K562 (cell line): Measurements from ENCODE around the gene KRTAP12-2. TPM values are rescaled to one million over a fixed set of nuclear protein-coding genes. Genes with fewer than 3 reads are reported as not detected.

Experiments
- ATAC-seq: fragments of 200-7000 bp; cut with Tn5 transposase; 3 replicates; pipeline ENCODE4 v1.9.1; 2020; ENCODE audit warnings: moderate library complexity
- BruUV-seq: library from RNA; stranded (reverse); fragments of 400-500 nt; replicated peaks from 2 replicates; lab custom pipeline; 2021; lab: Mats Ljungman, UMichigan
- CTCF ChIA-PET: fragments of 300-600 bp; formaldehyde crosslinking; extraction: SDS; loops from one replicate; lab custom pipeline; 2021; ENCODE audit warnings: low intra/inter-chr PET ratio; lab: Yijun Ruan, JAX
- POLR2A ChIA-PET: fragments of 300-600, 350-650 bp; sonication (Branson Sonifier 250); formaldehyde crosslinking; extraction: SDS; loops from one replicate; lab custom pipeline; 2021; ENCODE audit warnings: antibody characterized with exemption, inconsistent platforms; lab: Yijun Ruan, JAX
- DNase-seq, 4 experiments: peaks; one replicate each; pipeline versions ENCODE4 v3.0.0 to v3.0.0-alpha.2; 2011 to 2018; ENCODE audit warnings: low spot score in 3 of 4, mixed read lengths in 3 of 4; ENCODE audit errors: extremely low read depth in 1 of 4
- FAIRE-seq: peaks from 2 replicates; lab custom pipeline; 2011; peaks lifted over from hg19 to GRCh38; lab: Jason Lieb, UNC
- H2AFZ ChIP-seq: 2 replicates; pipeline ENCODE4 v1.6.0; 2011; ENCODE audit warnings: low read depth, low read length, control low read depth, inconsistent platforms
- H3K27ac ChIP-seq: fragments of 200-600 bp; 3 replicates; pipeline ENCODE4 v1.8.0; 2011; ENCODE audit warnings: low read depth, mild to moderate bottlenecking, control low read depth, inconsistent platforms, low read length, moderate library complexity, mixed read lengths; ENCODE audit errors: extremely low read depth
- H3K27me3 ChIP-seq, 2 experiments: fragments of 300-600 bp in 1 of 2; 2 replicates in 1 of 2; 3 replicates in 1 of 2; pipeline versions ENCODE4 v1.6.0 to v1.8.0; 2011; ENCODE audit warnings: inconsistent platforms in 2 of 2, low read length in 2 of 2, mild to moderate bottlenecking in 1 of 2, mixed read lengths in 1 of 2, moderate library complexity in 1 of 2; ENCODE audit not compliant: control insufficient read depth in 2 of 2, insufficient read depth in 2 of 2
- H3K36me3 ChIP-seq: fragments of 300-600 bp; 3 replicates; pipeline ENCODE4 v1.8.0; 2011; ENCODE audit warnings: mild to moderate bottlenecking, low read length, inconsistent platforms; ENCODE audit not compliant: control insufficient read depth, insufficient read depth
- H3K4me1 ChIP-seq, 2 experiments: fragments of 200-600 bp in 1 of 2; replicated peaks in 1 of 2; 2 replicates in 1 of 2; 3 replicates in 1 of 2; pipeline versions ENCODE4 v1.5.1 to v1.8.0; 2011; ENCODE audit warnings: inconsistent platforms in 2 of 2, low read length in 2 of 2, mild to moderate bottlenecking in 1 of 2, mixed read lengths in 1 of 2, moderate library complexity in 1 of 2; ENCODE audit not compliant: control insufficient read depth in 2 of 2, insufficient read depth in 2 of 2
- H3K4me2 ChIP-seq: 2 replicates; pipeline ENCODE4 v1.6.1; 2011; ENCODE audit warnings: low read length, control low read depth, inconsistent platforms, mixed read lengths; ENCODE audit not compliant: insufficient read depth
- H3K4me3 ChIP-seq: fragments of 200-600 bp; sonication (generic), shearing (Covaris generic); 2 replicates; pipeline ENCODE4 v1.5.1; 2016; ENCODE audit warnings: control low read depth, inconsistent platforms
- H3K79me2 ChIP-seq: fragments of 200-600 bp; 3 replicates; pipeline ENCODE4 v1.8.0; 2011; ENCODE audit warnings: low read length, inconsistent platforms; ENCODE audit not compliant: control insufficient read depth, insufficient read depth
- H3K9ac ChIP-seq, 2 experiments: 2 replicates each; pipeline versions ENCODE4 v1.6.0 to v1.6.1; 2011; ENCODE audit warnings: low read depth in 2 of 2, low read length in 2 of 2, control low read depth in 1 of 2, inconsistent platforms in 1 of 2, mild to moderate bottlenecking in 1 of 2, mixed read lengths in 1 of 2; ENCODE audit not compliant: insufficient read depth in 1 of 2
- H3K9me1 ChIP-seq: one replicate; pipeline ENCODE4 v1.6.0; 2011; ENCODE audit warnings: inconsistent platforms, mild to moderate bottlenecking, low read length, moderate library complexity; ENCODE audit not compliant: control insufficient read depth, insufficient read depth
- H3K9me3 ChIP-seq: replicated peaks from 2 replicates; pipeline ENCODE4 v1.5.1; 2011; ENCODE audit warnings: low read depth, low read length, inconsistent platforms; ENCODE audit not compliant: control insufficient read depth, insufficient read depth
- H4K20me1 ChIP-seq: replicated peaks from 2 replicates; pipeline ENCODE4 v1.6.1; 2011; ENCODE audit warnings: low read length, inconsistent platforms, mixed read lengths; ENCODE audit not compliant: control insufficient read depth, insufficient read depth
- BCOR ChIP-seq: fragments of 450-650 bp; IDR thresholded peaks from 2 replicates; pipeline ENCODE4 v1.6.1; 2016
- NUFIP1 ChIP-seq: fragments of 450-650 bp; IDR thresholded peaks from 2 replicates; pipeline ENCODE4 v1.6.1; 2018; ENCODE audit not compliant: partially characterized antibody
- POLR2A ChIP-seq: fragments of 450-650 bp; conservative IDR thresholded peaks from 2 replicates; pipeline ENCODE4 v1.6.1; 2016
- TCF7L2 ChIP-seq: fragments of 150-350 bp; IDR thresholded peaks from 2 replicates; pipeline ENCODE4 v1.6.1; 2016; ENCODE audit warnings: low read depth, mild to moderate bottlenecking, low read length, moderate library complexity
- TCFL5 ChIP-seq: fragments of 250-450 bp; sonication (Bioruptor Pico); conservative IDR thresholded peaks from 2 replicates; pipeline ENCODE4 v1.6.1; 2021; ENCODE audit warnings: mild to moderate bottlenecking, moderate library complexity, matching md5 sums
- ZNF3 ChIP-seq: fragments of 250-450 bp; sonication (Bioruptor Pico); IDR thresholded peaks from 2 replicates; pipeline ENCODE4 v1.5.0; 2021; ENCODE audit warnings: mild to moderate bottlenecking, moderate library complexity
- ZNF311 ChIP-seq: fragments of 250-450 bp; sonication (Bioruptor Pico); IDR thresholded peaks from 2 replicates; pipeline ENCODE4 v1.4.0; 2020; ENCODE audit warnings: mild to moderate bottlenecking, moderate library complexity
- WGBS: fragments of 100-300 bp; shearing (Covaris generic); methylation state at CpG from one replicate; pipeline ENCODE4 v1.1.6; 2016; ENCODE audit warnings: low coverage, mixed read lengths; ENCODE audit not compliant: insufficient coverage; ENCODE audit errors: missing lambda C conversion rate; 5-methylcytosine and 5-hydroxymethylcytosine counted together
- in situ Hi-C: fragments of 300-500 bp; cut with MboI; formaldehyde crosslinking; loops from 4 replicates; pipeline ENCODE4 v1.15.0; 2018; ENCODE audit warnings: inconsistent platforms, mixed read lengths
- intact Hi-C: fragments of 100-400 bp; cut with micrococcal nuclease; formaldehyde crosslinking; loops from 2 replicates; pipeline ENCODE4 v1.14.2; 2022
- polyA plus RNA-seq, 8 experiments: library from polyadenylated mRNA; depleted of rRNA in 4 of 8; stranded (reverse) in 5 of 8; unstranded in 3 of 8; fragments of >200 nt; fragmentation: Nextera tagmentation in 2 of 8; fragmentation: Illumina TruSeq in 1 of 8; extraction: Ambion mirVana in 2 of 8; extraction: Trizol in 1 of 8; gene quantifications; 2 replicates each; pipeline versions ENCODE4 v1.2.1 to v1.2.3, GENCODE V29; 2011 to 2014; ENCODE audit warnings: inconsistent platforms in 1 of 8, missing spikeins in 1 of 8
- total RNA-seq, 7 experiments: library from RNA; depleted of rRNA in 6 of 7; stranded (reverse); fragments of >200 nt in 6 of 7; fragmentation: Illumina TruSeq in 2 of 7; extraction: Trizol in 2 of 7; gene quantifications; 2 replicates each; pipeline versions ENCODE4 v1.2.1 to v1.2.3, GENCODE V29; 2011 to 2021; ENCODE audit warnings: low replicate concordance in 1 of 7
- TF ChIP-seq, protein P1 (sequence below): sonication (generic); formaldehyde crosslinking; IDR thresholded peaks from 2 replicates; pipeline ENCODE4 v1.8.0; 2022; ENCODE audit warnings: mild to moderate bottlenecking, low read depth, missing genetic modification reagents
- TF ChIP-seq, protein P2 (sequence below): fragments of 450-650 bp; formaldehyde crosslinking; IDR thresholded peaks from 2 replicates; pipeline ENCODE4 v1.4.0; 2022; ENCODE audit warnings: missing genetic modification characterization
- TF ChIP-seq, protein P3 (sequence below): sonication (generic); formaldehyde crosslinking; IDR thresholded peaks from 2 replicates; pipeline ENCODE4 v1.8.1; 2023; ENCODE audit warnings: missing genetic modification reagents, mild to moderate bottlenecking, borderline replicate concordance
- TF ChIP-seq, protein P4 (sequence below), 2 experiments: fragments of 450-650 bp; IDR thresholded peaks; 2 replicates each; pipeline ENCODE4 v1.6.1; 2018; ENCODE audit warnings: mild to moderate bottlenecking in 2 of 2, low read depth in 1 of 2; ENCODE audit not compliant: partially characterized antibody in 2 of 2

Gene KRTAP12-2
- total and polyA plus RNA-seq, 9 of the 15 experiments (the other 6 are each of a cell fraction or from before 2014, with no cell fraction given): not detected

DNA sequence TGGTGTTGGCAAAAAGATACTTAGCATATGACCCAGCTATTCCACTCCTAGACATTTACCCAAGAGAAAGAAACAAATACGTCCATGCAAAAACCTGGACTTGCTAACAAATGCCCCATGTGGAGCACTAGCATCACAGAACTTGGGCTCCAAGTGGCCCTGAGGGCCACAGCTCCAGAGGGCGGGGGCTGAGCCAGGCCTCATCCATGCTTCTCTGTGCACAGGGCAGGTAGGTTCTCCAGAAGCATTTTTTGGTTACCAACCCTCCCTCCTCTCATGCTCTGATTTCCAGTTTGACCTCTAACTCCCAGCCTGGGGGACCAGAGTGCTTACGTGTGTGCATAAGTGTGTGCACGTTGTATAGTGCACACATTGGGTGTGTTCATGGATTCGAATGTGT is 2.0 kb downstream of the KRTAP12-2 start:
- no peaks in the 10 kb centered on the region for H3K9me3 ChIP-seq
- CTCF ChIA-PET: no interaction called here
- POLR2A ChIA-PET: no interaction called here
- no peak for ATAC-seq
- DNase-seq: no peak
- no peaks in the 10 kb centered on the region for H4K20me1 ChIP-seq
- no peak overlapping the region for H2AFZ ChIP-seq
- WGBS: 1% methylated on average over 5 of the region's 5 CpGs
- no peaks in the 10 kb centered on the region for H3K9me1 ChIP-seq
- in situ Hi-C loops (no loop called here), intact Hi-C loops (no loop called here)
- no peaks in the 10 kb centered on the region for H3K36me3 ChIP-seq
- no peak overlapping the region for H3K4me3 ChIP-seq
- H3K4me2 ChIP-seq: no peak overlapping the region
- H3K4me1 ChIP-seq: no peaks in the 10 kb centered on the region
- no peak for TF ChIP-seq BCOR
- TF ChIP-seq ZNF311 (CRISPR knock-in tag): no peak
- TF ChIP-seq, protein P1, sequence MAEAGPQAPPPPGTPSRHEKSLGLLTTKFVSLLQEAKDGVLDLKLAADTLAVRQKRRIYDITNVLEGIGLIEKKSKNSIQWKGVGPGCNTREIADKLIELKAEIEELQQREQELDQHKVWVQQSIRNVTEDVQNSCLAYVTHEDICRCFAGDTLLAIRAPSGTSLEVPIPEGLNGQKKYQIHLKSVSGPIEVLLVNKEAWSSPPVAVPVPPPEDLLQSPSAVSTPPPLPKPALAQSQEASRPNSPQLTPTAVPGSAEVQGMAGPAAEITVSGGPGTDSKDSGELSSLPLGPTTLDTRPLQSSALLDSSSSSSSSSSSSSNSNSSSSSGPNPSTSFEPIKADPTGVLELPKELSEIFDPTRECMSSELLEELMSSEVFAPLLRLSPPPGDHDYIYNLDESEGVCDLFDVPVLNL (CRISPR knock-in tag): no peak
- TF ChIP-seq, protein P2, sequence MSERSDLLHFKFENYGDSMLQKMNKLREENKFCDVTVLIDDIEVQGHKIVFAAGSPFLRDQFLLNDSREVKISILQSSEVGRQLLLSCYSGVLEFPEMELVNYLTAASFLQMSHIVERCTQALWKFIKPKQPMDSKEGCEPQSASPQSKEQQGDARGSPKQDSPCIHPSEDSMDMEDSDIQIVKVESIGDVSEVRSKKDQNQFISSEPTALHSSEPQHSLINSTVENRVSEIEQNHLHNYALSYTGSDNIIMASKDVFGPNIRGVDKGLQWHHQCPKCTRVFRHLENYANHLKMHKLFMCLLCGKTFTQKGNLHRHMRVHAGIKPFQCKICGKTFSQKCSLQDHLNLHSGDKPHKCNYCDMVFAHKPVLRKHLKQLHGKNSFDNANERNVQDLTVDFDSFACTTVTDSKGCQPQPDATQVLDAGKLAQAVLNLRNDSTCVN (CRISPR knock-in tag): no peak
- no peak for TF ChIP-seq POLR2A
- TF ChIP-seq, protein P3, sequence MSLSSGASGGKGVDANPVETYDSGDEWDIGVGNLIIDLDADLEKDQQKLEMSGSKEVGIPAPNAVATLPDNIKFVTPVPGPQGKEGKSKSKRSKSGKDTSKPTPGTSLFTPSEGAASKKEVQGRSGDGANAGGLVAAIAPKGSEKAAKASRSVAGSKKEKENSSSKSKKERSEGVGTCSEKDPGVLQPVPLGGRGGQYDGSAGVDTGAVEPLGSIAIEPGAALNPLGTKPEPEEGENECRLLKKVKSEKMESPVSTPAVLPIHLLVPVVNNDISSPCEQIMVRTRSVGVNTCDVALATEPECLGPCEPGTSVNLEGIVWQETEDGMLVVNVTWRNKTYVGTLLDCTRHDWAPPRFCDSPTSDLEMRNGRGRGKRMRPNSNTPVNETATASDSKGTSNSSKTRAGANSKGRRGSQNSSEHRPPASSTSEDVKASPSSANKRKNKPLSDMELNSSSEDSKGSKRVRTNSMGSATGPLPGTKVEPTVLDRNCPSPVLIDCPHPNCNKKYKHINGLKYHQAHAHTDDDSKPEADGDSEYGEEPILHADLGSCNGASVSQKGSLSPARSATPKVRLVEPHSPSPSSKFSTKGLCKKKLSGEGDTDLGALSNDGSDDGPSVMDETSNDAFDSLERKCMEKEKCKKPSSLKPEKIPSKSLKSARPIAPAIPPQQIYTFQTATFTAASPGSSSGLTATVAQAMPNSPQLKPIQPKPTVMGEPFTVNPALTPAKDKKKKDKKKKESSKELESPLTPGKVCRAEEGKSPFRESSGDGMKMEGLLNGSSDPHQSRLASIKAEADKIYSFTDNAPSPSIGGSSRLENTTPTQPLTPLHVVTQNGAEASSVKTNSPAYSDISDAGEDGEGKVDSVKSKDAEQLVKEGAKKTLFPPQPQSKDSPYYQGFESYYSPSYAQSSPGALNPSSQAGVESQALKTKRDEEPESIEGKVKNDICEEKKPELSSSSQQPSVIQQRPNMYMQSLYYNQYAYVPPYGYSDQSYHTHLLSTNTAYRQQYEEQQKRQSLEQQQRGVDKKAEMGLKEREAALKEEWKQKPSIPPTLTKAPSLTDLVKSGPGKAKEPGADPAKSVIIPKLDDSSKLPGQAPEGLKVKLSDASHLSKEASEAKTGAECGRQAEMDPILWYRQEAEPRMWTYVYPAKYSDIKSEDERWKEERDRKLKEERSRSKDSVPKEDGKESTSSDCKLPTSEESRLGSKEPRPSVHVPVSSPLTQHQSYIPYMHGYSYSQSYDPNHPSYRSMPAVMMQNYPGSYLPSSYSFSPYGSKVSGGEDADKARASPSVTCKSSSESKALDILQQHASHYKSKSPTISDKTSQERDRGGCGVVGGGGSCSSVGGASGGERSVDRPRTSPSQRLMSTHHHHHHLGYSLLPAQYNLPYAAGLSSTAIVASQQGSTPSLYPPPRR: no peak
- TF ChIP-seq TCF7L2: no peak
- no peak for TF ChIP-seq TCFL5
- no peak for TF ChIP-seq ZNF3
- TF ChIP-seq NUFIP1: no peak
- TF ChIP-seq, protein P4, sequence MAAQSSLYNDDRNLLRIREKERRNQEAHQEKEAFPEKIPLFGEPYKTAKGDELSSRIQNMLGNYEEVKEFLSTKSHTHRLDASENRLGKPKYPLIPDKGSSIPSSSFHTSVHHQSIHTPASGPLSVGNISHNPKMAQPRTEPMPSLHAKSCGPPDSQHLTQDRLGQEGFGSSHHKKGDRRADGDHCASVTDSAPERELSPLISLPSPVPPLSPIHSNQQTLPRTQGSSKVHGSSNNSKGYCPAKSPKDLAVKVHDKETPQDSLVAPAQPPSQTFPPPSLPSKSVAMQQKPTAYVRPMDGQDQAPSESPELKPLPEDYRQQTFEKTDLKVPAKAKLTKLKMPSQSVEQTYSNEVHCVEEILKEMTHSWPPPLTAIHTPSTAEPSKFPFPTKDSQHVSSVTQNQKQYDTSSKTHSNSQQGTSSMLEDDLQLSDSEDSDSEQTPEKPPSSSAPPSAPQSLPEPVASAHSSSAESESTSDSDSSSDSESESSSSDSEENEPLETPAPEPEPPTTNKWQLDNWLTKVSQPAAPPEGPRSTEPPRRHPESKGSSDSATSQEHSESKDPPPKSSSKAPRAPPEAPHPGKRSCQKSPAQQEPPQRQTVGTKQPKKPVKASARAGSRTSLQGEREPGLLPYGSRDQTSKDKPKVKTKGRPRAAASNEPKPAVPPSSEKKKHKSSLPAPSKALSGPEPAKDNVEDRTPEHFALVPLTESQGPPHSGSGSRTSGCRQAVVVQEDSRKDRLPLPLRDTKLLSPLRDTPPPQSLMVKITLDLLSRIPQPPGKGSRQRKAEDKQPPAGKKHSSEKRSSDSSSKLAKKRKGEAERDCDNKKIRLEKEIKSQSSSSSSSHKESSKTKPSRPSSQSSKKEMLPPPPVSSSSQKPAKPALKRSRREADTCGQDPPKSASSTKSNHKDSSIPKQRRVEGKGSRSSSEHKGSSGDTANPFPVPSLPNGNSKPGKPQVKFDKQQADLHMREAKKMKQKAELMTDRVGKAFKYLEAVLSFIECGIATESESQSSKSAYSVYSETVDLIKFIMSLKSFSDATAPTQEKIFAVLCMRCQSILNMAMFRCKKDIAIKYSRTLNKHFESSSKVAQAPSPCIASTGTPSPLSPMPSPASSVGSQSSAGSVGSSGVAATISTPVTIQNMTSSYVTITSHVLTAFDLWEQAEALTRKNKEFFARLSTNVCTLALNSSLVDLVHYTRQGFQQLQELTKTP (IDR thresholded peaks at IDR 0.05; ENCODE audit: low read depth in 1 of 2, partially characterized antibody in 2 of 2): no peak
- H3K27ac ChIP-seq: no peak overlapping the region
- H3K9ac ChIP-seq: no peak overlapping the region
- H3K27me3 ChIP-seq: no peaks in the 10 kb centered on the region
- FAIRE-seq: no peak
- no peaks in the 10 kb centered on the region for H3K79me2 ChIP-seq
- BruUV-seq: no TSS peak
